ENCODE data around the gene LIG3.

GRCh38 chr17:35019386-35020179 is 39.3 kb downstream of the LIG3 start:
- TF ChIP-seq EZH2 (IDR thresholded peaks at IDR 0.05; ENCODE audit: insufficient read depth, poor library complexity, severe bottlenecking) (no peak), EZH2phosphoT487 (IDR thresholded peaks at IDR 0.05; ENCODE audit: insufficient read depth, low read depth) (no peak)

Measured in GM23248 (cell line).